Liver (tissue), 9 donors: ENCODE measurements around the gene FNBP1. TPM values are rescaled to one million over a fixed set of nuclear protein-coding genes. Genes with fewer than 3 reads are reported as not detected.

Source experiments
- DNase-seq: peaks from one replicate; pipeline ENCODE4 v3.0.0-alpha.2; 2017; ENCODE audit warnings: low spot score
- H3K27ac ChIP-seq, 2 donors: one replicate each; pipeline ENCODE4 v1.7.0; 2013; ENCODE audit warnings: inconsistent platforms in 2 of 2, low read length in 2 of 2, control low read depth in 1 of 2, low read depth in 1 of 2, mild to moderate bottlenecking in 1 of 2
- H3K27me3 ChIP-seq, 4 donors: one replicate each; pipeline versions ENCODE4 v1.6.1 to v1.7.0; 2013; ENCODE audit warnings: low read length in 3 of 4, inconsistent platforms in 1 of 4, mild to moderate bottlenecking in 1 of 4, moderate library complexity in 1 of 4; ENCODE audit not compliant: control insufficient read depth in 4 of 4, insufficient read depth in 4 of 4
- H3K36me3 ChIP-seq, 4 donors: one replicate each; pipeline versions ENCODE4 v1.6.1 to v1.7.0; 2013; ENCODE audit warnings: low read length in 3 of 4, mild to moderate bottlenecking in 3 of 4, low read depth in 1 of 4, moderate library complexity in 1 of 4; ENCODE audit not compliant: control insufficient read depth in 4 of 4, insufficient read depth in 3 of 4
- H3K4me1 ChIP-seq, 4 donors: one replicate each; pipeline versions ENCODE4 v1.6.1 to v1.7.0; 2013; ENCODE audit warnings: low read length in 3 of 4, mild to moderate bottlenecking in 3 of 4, moderate library complexity in 1 of 4; ENCODE audit not compliant: control insufficient read depth in 4 of 4, insufficient read depth in 4 of 4
- H3K4me3 ChIP-seq, 3 donors: one replicate each; pipeline versions ENCODE4 v1.6.1 to v1.7.0; 2013; ENCODE audit warnings: low read length in 3 of 3, control low read depth in 1 of 3, low read depth in 1 of 3, mild to moderate bottlenecking in 1 of 3
- H3K9ac ChIP-seq, 2 donors: one replicate each; pipeline ENCODE4 v1.7.0; 2013; ENCODE audit warnings: low read length in 2 of 2, mild to moderate bottlenecking in 2 of 2, moderate library complexity in 2 of 2, control low read depth in 1 of 2, low read depth in 1 of 2
- H3K9me3 ChIP-seq, 4 donors: one replicate each; pipeline versions ENCODE4 v1.6.1 to v1.7.0; 2013; ENCODE audit warnings: low read length in 3 of 4; ENCODE audit not compliant: control insufficient read depth in 4 of 4
- ATF3 ChIP-seq: IDR thresholded peaks from 2 replicates; pipeline ENCODE4 v1.6.1; 2016; ENCODE audit warnings: antibody characterized with exemption
- EGR1 ChIP-seq, 2 donors: IDR thresholded peaks; 2 replicates each; pipeline ENCODE4 v1.6.1; 2016 to 2018; ENCODE audit warnings: antibody characterized with exemption in 2 of 2, low read depth in 2 of 2
- FOXA1 ChIP-seq: IDR thresholded peaks from 2 replicates; pipeline ENCODE4 v1.6.1; 2016; ENCODE audit warnings: antibody characterized with exemption
- FOXA2 ChIP-seq: IDR thresholded peaks from 2 replicates; pipeline ENCODE4 v1.6.1; 2016; ENCODE audit warnings: antibody characterized with exemption
- GABPA ChIP-seq, 2 donors: IDR thresholded peaks in 1 of 2; conservative IDR thresholded peaks in 1 of 2; 2 replicates each; pipeline ENCODE4 v1.6.1; 2016; ENCODE audit warnings: antibody characterized with exemption in 2 of 2, mild to moderate bottlenecking in 1 of 2, moderate library complexity in 1 of 2
- HNF4A ChIP-seq, 2 donors: conservative IDR thresholded peaks; 2 replicates each; pipeline ENCODE4 v1.6.1; 2016; ENCODE audit warnings: antibody characterized with exemption in 2 of 2, mild to moderate bottlenecking in 2 of 2
- HNF4G ChIP-seq: IDR thresholded peaks from 2 replicates; pipeline ENCODE4 v1.6.1; 2016; ENCODE audit warnings: antibody characterized with exemption
- JUND ChIP-seq, 2 donors: IDR thresholded peaks; 2 replicates each; pipeline ENCODE4 v1.6.1; 2016; ENCODE audit warnings: antibody characterized with exemption in 2 of 2
- NR2F2 ChIP-seq: IDR thresholded peaks from 2 replicates; pipeline ENCODE4 v1.6.1; 2016; ENCODE audit warnings: antibody characterized with exemption
- RAD21 ChIP-seq, 2 donors: IDR thresholded peaks; 2 replicates each; pipeline ENCODE4 v1.6.1; 2016; ENCODE audit warnings: antibody characterized with exemption in 2 of 2, mild to moderate bottlenecking in 2 of 2
- RXRA ChIP-seq, 2 donors: IDR thresholded peaks; 2 replicates each; pipeline ENCODE4 v1.6.1; 2017 to 2018; ENCODE audit warnings: antibody characterized with exemption in 2 of 2, mild to moderate bottlenecking in 1 of 2
- SP1 ChIP-seq: IDR thresholded peaks from 2 replicates; pipeline ENCODE4 v1.6.1; 2018; ENCODE audit warnings: antibody characterized with exemption, mild to moderate bottlenecking
- TAF1 ChIP-seq: conservative IDR thresholded peaks from 2 replicates; pipeline ENCODE4 v1.6.1; 2016; ENCODE audit warnings: antibody characterized with exemption, mild to moderate bottlenecking
- YY1 ChIP-seq: IDR thresholded peaks from 2 replicates; pipeline ENCODE4 v1.6.1; 2016; ENCODE audit warnings: antibody characterized with exemption, mild to moderate bottlenecking
- ZBTB33 ChIP-seq: IDR thresholded peaks from 2 replicates; pipeline ENCODE4 v1.6.1; 2016; ENCODE audit warnings: antibody characterized with exemption
- WGBS: extraction: QIAGEN DNeasy Blood & Tissue Kit; methylation state at CpG from one replicate; pipeline ENCODE4 v1.1.7; 2013; 5-methylcytosine and 5-hydroxymethylcytosine counted together
- polyA plus RNA-seq, 2 donors: library from polyadenylated mRNA; stranded (reverse) in 1 of 2; unstranded in 1 of 2; fragments of 200-250 nt in 1 of 2; fragments of >200 nt in 1 of 2; fragmentation: Nextera tagmentation in 1 of 2; extraction: Ambion mirVana in 1 of 2; gene quantifications; one replicate each; pipeline versions ENCODE4 v1.2.1 to v1.2.3, GENCODE V29; 2013 to 2015
- total RNA-seq, 2 donors: library from RNA; depleted of rRNA; stranded (reverse); fragments of >200 nt; gene quantifications; one replicate each; pipeline ENCODE4 v1.2.3, GENCODE V29; 2014
- TF ChIP-seq, protein P1 (sequence below): IDR thresholded peaks from 2 replicates; pipeline ENCODE4 v1.6.1; 2016; ENCODE audit warnings: antibody characterized with exemption, mild to moderate bottlenecking
- TF ChIP-seq, protein P2 (sequence below): IDR thresholded peaks from 2 replicates; pipeline ENCODE4 v1.6.1; 2016; ENCODE audit warnings: antibody characterized with exemption
- donor health status: healthy.
- donor health status: healthy.
- donor health status: healthy.
- donor health status: healthy.
- donor health status: healthy.

The FNBP1 gene
- total and polyA plus RNA-seq, 4 donors, result 6.6 to 15.6 (median 12.3) TPM

DNA sequence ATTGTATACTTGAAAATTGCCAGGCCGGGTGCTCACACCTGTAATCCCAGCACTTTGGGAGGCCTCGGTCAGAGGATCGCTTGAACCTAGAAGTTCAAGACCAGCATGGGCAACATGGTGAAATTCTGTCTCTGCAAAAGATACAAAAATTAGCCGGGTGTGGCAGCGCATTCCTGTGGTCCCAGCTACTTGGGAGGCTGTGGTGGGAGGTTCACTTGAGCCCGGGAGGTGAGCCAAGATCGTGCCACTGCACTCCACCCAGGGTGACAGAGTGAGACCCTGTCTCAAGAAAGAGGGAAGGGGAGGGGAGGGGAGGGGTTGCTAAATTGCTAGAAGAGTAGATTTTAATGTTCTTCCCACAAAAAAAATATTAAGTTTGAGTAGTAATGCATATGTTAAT is 53.2 kb downstream of the FNBP1 start:
- 90% methylated on average over 7 of the region's 7 CpGs for WGBS
- TF ChIP-seq FOXA1 (no peak), GABPA (IDR thresholded peaks at IDR 0.05 in 1 of 2, conservative IDR thresholded peaks at IDR 0.05 in 1 of 2) (no peak), YY1 (no peak), EGR1 (IDR thresholded peaks at IDR 0.05; ENCODE audit: low read depth in 2 of 2) (no peak), RXRA (IDR thresholded peaks at IDR 0.05) (no peak), FOXA2 (no peak), TAF1 (no peak), ATF3 (no peak), SP1 (no peak), JUND (IDR thresholded peaks at IDR 0.05) (no peak), ZBTB33 (no peak), RAD21 (IDR thresholded peaks at IDR 0.05) (no peak)
- TF ChIP-seq, protein P1, sequence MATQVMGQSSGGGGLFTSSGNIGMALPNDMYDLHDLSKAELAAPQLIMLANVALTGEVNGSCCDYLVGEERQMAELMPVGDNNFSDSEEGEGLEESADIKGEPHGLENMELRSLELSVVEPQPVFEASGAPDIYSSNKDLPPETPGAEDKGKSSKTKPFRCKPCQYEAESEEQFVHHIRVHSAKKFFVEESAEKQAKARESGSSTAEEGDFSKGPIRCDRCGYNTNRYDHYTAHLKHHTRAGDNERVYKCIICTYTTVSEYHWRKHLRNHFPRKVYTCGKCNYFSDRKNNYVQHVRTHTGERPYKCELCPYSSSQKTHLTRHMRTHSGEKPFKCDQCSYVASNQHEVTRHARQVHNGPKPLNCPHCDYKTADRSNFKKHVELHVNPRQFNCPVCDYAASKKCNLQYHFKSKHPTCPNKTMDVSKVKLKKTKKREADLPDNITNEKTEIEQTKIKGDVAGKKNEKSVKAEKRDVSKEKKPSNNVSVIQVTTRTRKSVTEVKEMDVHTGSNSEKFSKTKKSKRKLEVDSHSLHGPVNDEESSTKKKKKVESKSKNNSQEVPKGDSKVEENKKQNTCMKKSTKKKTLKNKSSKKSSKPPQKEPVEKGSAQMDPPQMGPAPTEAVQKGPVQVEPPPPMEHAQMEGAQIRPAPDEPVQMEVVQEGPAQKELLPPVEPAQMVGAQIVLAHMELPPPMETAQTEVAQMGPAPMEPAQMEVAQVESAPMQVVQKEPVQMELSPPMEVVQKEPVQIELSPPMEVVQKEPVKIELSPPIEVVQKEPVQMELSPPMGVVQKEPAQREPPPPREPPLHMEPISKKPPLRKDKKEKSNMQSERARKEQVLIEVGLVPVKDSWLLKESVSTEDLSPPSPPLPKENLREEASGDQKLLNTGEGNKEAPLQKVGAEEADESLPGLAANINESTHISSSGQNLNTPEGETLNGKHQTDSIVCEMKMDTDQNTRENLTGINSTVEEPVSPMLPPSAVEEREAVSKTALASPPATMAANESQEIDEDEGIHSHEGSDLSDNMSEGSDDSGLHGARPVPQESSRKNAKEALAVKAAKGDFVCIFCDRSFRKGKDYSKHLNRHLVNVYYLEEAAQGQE, result no peak
- Histone ChIP-seq H3K9me3 (no peaks in the 10 kb centered on the region), H3K4me3 (no peak overlapping the region), H3K27me3 (no peaks in the 10 kb centered on the region), H3K27ac (no peak overlapping the region), H3K36me3 (peaks cover 0 to 4% (median 0%) of the 10 kb centered on the region in 4 donors), H3K4me1 (no peaks in the 10 kb centered on the region), H3K9ac (no peak overlapping the region)
- no peak for DNase-seq

- TF ChIP-seq JUND (IDR thresholded peaks at IDR 0.05) (no peak), FOXA2 (no peak), YY1 (no peak), TAF1 (no peak), ATF3 (no peak), SP1 (no peak), ZBTB33 (no peak), HNF4A (conservative IDR thresholded peaks at IDR 0.05) (no peak), NR2F2 (no peak), GABPA (IDR thresholded peaks at IDR 0.05 in 1 of 2, conservative IDR thresholded peaks at IDR 0.05 in 1 of 2) (no peak), HNF4G (no peak)
- TF ChIP-seq, protein P2, sequence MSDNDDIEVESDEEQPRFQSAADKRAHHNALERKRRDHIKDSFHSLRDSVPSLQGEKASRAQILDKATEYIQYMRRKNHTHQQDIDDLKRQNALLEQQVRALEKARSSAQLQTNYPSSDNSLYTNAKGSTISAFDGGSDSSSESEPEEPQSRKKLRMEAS, result no peak
- TF ChIP-seq, protein P1, result no peak
- H3K27ac ChIP-seq, result no peak overlapping the region
- H3K9ac ChIP-seq, result no peak overlapping the region
- no peak overlapping the region for H3K4me3 ChIP-seq
- no peaks in the 10 kb centered on the region for H3K27me3 ChIP-seq
- DNase-seq, result no peak
- no peaks in the 10 kb centered on the region for H3K4me1 ChIP-seq
- peaks cover 0 to 4% (median 0%) of the 10 kb centered on the region in 4 donors for H3K36me3 ChIP-seq
- 92% methylated on average over 3 of the region's 3 CpGs for WGBS
- H3K9me3 ChIP-seq, result no peaks in the 10 kb centered on the region
Measured at GRCh38 chr9:129989362-129989708, 53.7 kb downstream of the FNBP1 start.
